Duodenal mucosa (tissue), 2 donors: Measurements from ENCODE around the gene GAPT.
"Not testable (repeated sequence)": the region's sequence is repeated elsewhere in the genome, so short reads cannot be mapped to it uniquely, and the experiment has no call there.

ENCODE experiments used
- H3K27ac ChIP-seq: one replicate; pipeline ENCODE4 v1.7.0; 2013; ENCODE audit warnings: low read depth, low read length
- H3K27me3 ChIP-seq, 2 donors: one replicate each; pipeline ENCODE4 v1.7.0; 2013; ENCODE audit warnings: low read length in 2 of 2, control low read depth in 1 of 2; ENCODE audit not compliant: insufficient read depth in 2 of 2, control insufficient read depth in 1 of 2
- H3K36me3 ChIP-seq, 2 donors: one replicate each; pipeline ENCODE4 v1.7.0; 2013; ENCODE audit warnings: low read length in 2 of 2, control low read depth in 1 of 2; ENCODE audit not compliant: insufficient read depth in 2 of 2, control insufficient read depth in 1 of 2
- H3K4me1 ChIP-seq, 2 donors: one replicate each; pipeline ENCODE4 v1.7.0; 2013; ENCODE audit warnings: low read length in 2 of 2, control low read depth in 1 of 2; ENCODE audit not compliant: insufficient read depth in 2 of 2, control insufficient read depth in 1 of 2
- H3K4me3 ChIP-seq, 2 donors: one replicate each; pipeline ENCODE4 v1.7.0; 2013; ENCODE audit warnings: low read length in 2 of 2, low read depth in 1 of 2
- H3K9ac ChIP-seq, 2 donors: one replicate each; pipeline ENCODE4 v1.7.0; 2013; ENCODE audit warnings: low read length in 2 of 2, low read depth in 1 of 2
- H3K9me3 ChIP-seq, 2 donors: one replicate each; pipeline ENCODE4 v1.7.0; 2013; ENCODE audit warnings: low read length in 2 of 2, control low read depth in 1 of 2; ENCODE audit not compliant: control insufficient read depth in 1 of 2

Gene GAPT

DNA sequence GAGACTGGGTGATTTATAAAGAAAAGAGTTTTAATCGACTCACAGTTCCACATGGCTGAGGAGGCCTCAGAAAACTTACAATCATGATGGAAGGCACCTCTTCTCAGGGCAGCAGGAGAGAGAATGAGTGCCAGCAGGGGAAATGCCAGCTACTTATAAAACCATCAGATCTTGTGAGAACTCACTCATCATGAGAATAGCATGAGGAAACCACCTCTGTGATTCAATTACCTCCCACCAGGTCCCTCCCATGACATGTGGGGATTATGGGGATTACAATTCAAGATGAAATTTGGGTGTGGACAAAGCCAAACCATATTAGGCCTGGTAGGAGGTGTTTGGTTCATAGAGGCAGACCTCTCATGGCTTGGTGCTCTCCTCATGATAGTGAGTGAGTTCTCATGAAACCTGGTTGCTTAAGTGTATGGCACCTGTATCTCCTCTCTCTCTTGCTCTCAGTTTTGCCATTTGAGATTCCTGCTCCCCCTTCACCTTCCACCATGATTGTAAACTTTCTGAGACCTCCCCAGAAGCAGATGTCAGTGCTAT lies 39.8 kb downstream of the GAPT start:
- no peaks in the 10 kb centered on the region for H3K4me1 ChIP-seq
- H3K9ac ChIP-seq: no peak overlapping the region
- peaks cover 0 to 5% of the 10 kb centered on the region in 2 donors for H3K9me3 ChIP-seq
- H3K4me3 ChIP-seq: no peak overlapping the region
- H3K27ac ChIP-seq: no peak overlapping the region
- H3K27me3 ChIP-seq: no peaks in the 10 kb centered on the region
- no peaks in the 10 kb centered on the region for H3K36me3 ChIP-seq

DNA sequence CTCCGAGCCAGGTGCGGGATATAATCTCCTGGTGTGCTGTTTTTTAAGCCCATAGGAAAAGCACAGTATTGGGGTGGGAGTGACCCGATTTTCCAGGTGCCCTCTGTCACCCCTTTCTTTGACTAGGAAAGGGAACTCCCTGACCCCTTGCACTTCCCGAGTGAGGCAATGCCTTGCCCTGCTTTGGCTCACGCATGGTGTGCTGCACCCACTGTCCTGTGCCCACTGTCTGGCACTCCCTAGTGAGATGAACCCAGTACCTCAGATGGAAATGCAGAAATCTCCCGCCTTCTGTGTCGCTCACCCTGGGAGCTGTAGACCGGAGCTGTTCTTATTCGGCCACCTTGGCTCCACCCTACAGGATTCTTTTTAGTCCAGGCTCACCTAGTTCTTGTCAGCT lies 50.7 kb downstream of the GAPT start:
- H3K4me3 ChIP-seq, H3K27ac ChIP-seq, H3K9ac ChIP-seq, H3K27me3 ChIP-seq, H3K36me3 ChIP-seq, H3K4me1 ChIP-seq, H3K9me3 ChIP-seq: not testable (repeated sequence)

DNA sequence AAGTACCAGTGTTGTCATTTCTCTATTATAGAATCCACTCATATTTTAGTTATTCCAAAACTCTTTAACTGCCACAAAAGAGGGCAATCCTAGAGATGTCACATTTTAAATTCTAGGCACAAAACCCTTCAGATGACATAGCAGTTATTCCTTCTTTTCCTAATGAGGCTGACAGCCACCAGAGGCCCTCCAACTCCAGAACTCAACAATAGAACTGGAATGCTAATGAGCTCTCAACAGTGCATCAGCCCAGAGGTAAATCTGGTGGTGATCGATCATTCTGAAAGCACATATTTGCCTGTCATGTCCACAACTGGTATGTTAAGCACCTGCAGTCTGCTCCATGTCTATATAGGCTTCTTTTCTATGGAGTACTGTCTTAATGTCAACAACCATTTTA lies 51.5 kb downstream of the GAPT start:
- Histone ChIP-seq H3K36me3 (no peaks in the 10 kb centered on the region), H3K4me1 (no peaks in the 10 kb centered on the region), H3K4me3 (no peak overlapping the region), H3K27ac (no peak overlapping the region), H3K9ac (no peak overlapping the region), H3K9me3 (no peaks in the 10 kb centered on the region), H3K27me3 (no peaks in the 10 kb centered on the region)

DNA sequence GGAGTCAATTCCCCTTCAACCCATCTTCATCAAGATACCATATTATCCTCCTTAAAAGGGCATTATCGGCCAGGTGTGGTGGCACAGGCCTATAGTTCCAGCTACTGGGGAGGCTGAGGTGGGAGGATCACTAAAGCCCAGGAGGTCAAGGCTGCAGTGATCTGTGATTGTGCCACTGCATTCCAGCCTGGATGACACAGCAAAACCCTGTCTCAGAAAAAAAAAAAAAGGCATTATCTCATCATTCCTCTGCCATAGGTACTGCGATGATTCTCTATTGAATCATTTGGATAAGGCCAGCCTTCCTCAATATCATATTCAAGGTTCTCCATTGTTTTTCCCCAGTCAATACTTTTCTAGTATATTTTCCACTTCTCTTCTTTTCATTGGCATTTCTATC lies 52.5 kb downstream of the GAPT start:
- Histone ChIP-seq H3K27me3 (no peaks in the 10 kb centered on the region), H3K4me3 (no peak overlapping the region), H3K9ac (no peak overlapping the region), H3K9me3 (no peaks in the 10 kb centered on the region), H3K36me3 (no peaks in the 10 kb centered on the region), H3K27ac (no peak overlapping the region), H3K4me1 (no peaks in the 10 kb centered on the region)

DNA sequence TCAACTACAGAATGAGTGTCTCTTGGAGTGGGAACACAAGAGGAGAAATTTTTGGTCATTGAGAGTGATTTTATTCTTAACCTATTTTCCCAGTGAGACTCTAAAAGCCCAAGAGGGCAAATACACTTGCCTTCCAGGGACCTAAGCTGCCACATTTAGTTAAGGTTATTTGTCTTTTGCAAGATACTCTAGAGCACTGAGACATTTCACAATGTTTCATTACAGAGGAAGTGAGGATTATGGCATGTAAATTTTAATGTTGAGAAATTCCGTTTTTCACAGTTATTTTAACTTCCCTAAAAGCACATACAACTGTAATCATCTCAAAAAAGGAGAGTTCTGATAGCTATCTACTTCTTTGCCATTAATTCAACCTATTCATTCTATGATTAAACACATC lies 53.0 kb downstream of the GAPT start:
- H3K27me3 ChIP-seq: no peaks in the 10 kb centered on the region
- H3K27ac ChIP-seq: no peak overlapping the region
- no peaks in the 10 kb centered on the region for H3K9me3 ChIP-seq
- H3K4me1 ChIP-seq: no peaks in the 10 kb centered on the region
- H3K4me3 ChIP-seq: no peak overlapping the region
- no peak overlapping the region for H3K9ac ChIP-seq
- no peaks in the 10 kb centered on the region for H3K36me3 ChIP-seq

DNA sequence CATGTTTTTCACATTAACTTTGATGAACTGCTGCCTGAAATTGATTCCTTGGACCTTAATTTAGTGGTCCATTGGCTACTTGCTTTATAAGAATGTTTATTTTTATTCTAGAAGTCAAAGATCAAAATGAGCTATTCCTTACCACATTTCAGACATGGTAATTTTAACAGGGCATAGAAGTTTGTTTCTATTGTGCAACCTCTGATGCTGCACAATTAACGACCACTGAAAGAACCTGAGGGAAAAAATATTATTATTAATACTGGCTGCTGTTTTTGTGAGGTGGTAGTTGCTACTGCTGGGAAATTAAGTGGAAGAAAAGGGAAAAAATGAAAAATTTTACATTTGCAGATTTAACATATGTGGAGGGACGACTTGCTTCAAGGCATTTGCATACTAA lies 53.7 kb downstream of the GAPT start:
- Histone ChIP-seq H3K9ac (no peak overlapping the region), H3K27me3 (no peaks in the 10 kb centered on the region), H3K9me3 (no peaks in the 10 kb centered on the region), H3K4me3 (no peak overlapping the region), H3K36me3 (no peaks in the 10 kb centered on the region), H3K4me1 (no peaks in the 10 kb centered on the region), H3K27ac (no peak overlapping the region)

DNA sequence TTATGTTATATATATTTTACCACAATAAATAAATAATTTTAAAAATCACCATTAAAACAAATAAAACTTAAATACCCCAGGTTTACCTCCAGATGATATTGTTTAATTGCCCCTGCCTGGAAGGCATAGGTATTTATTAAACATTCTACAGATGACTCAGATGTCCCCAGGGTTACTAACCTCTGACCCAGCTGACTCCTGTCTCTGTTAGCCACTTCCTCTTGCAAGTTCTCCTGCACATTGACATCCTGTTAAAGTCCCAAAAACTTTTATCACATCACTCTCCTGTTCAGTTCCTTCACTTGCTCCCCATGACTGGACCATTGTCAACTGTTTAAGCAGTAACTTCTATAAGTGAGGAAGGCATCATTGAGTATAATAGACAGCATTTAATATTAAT lies 54.7 kb downstream of the GAPT start:
- Histone ChIP-seq H3K27me3 (no peaks in the 10 kb centered on the region), H3K27ac (no peak overlapping the region), H3K4me3 (no peak overlapping the region), H3K36me3 (no peaks in the 10 kb centered on the region), H3K9me3 (no peaks in the 10 kb centered on the region), H3K4me1 (no peaks in the 10 kb centered on the region), H3K9ac (no peak overlapping the region)
